IPS-20b (cell line): ENCODE measurements around the gene YARS1.
"Not testable (repeated sequence)": the region's sequence is repeated elsewhere in the genome, so short reads cannot be mapped to it uniquely, and the experiment has no call there.

Experiments used
- H3K27ac ChIP-seq: one replicate; pipeline ENCODE4 v1.5.1; 2013; ENCODE audit warnings: low read length
- H3K27me3 ChIP-seq: 2 replicates; pipeline ENCODE4 v1.6.1; 2013; ENCODE audit warnings: mild to moderate bottlenecking, low read length, inconsistent platforms; ENCODE audit not compliant: insufficient read depth
- H3K36me3 ChIP-seq: 2 replicates; pipeline ENCODE4 v1.6.1; 2013; ENCODE audit warnings: low read depth, mild to moderate bottlenecking, inconsistent platforms, low read length, moderate library complexity; ENCODE audit not compliant: insufficient read depth
- H3K4me1 ChIP-seq: 2 replicates; pipeline ENCODE4 v1.6.1; 2013; ENCODE audit warnings: mild to moderate bottlenecking, control low read depth, inconsistent platforms, low read length, moderate library complexity; ENCODE audit not compliant: insufficient read depth
- H3K4me3 ChIP-seq: 2 replicates; pipeline ENCODE4 v1.5.1; 2013; ENCODE audit warnings: mild to moderate bottlenecking, low read length, inconsistent platforms
- H3K9ac ChIP-seq: 2 replicates; pipeline ENCODE4 v1.6.1; 2013; ENCODE audit warnings: low read depth, mild to moderate bottlenecking, inconsistent platforms, low read length, moderate library complexity
- H3K9me3 ChIP-seq: 2 replicates; pipeline ENCODE4 v1.6.1; 2013; ENCODE audit warnings: mild to moderate bottlenecking, low read depth, low read length, inconsistent platforms; ENCODE audit not compliant: insufficient read depth

The YARS1 gene

GRCh38 chr1:32791881-32792280, 25.3 kb downstream of the YARS1 start:
- Histone ChIP-seq H3K4me3 (no peak overlapping the region), H3K9me3 (no peaks in the 10 kb centered on the region), H3K4me1 (no peaks in the 10 kb centered on the region), H3K36me3 (peaks cover 87% of the 10 kb centered on the region), H3K9ac (no peak overlapping the region), H3K27ac (no peak overlapping the region), H3K27me3 (no peaks in the 10 kb centered on the region)

- not testable (repeated sequence) for H3K4me3 ChIP-seq, H3K9ac ChIP-seq, H3K4me1 ChIP-seq, H3K9me3 ChIP-seq, H3K27ac ChIP-seq, H3K27me3 ChIP-seq
- H3K36me3 ChIP-seq, result peaks cover 93% of the 10 kb centered on the region
Measured at GRCh38 chr1:32789356-32789755, 27.8 kb downstream of the YARS1 start.

DNA sequence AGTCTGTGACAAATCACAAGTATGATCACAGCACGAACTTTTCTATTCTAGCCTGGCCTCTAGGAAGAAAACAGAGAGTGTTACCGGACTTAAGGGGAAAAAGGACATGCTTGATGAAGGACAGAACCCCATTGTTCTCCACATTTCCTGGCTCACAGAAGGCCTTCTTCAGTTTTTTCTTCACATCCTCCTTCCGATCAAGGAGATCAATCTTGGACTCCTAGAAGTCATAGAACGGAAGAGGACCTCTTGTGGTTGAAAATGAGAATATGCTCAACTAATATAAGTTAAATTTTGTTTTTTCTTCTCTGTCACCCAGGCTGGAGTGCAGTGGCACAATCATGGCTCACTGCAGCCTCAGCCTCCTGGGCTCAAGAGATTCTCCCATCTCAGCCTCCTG, 30.3 kb downstream of the YARS1 start:
- H3K36me3 ChIP-seq, result peaks cover 95% of the 10 kb centered on the region
- H3K4me3 ChIP-seq, result no peak overlapping the region
- no peaks in the 10 kb centered on the region for H3K27me3 ChIP-seq
- no peak overlapping the region for H3K9ac ChIP-seq
- H3K9me3 ChIP-seq, result no peaks in the 10 kb centered on the region
- H3K27ac ChIP-seq, result no peak overlapping the region
- H3K4me1 ChIP-seq, result no peaks in the 10 kb centered on the region

DNA sequence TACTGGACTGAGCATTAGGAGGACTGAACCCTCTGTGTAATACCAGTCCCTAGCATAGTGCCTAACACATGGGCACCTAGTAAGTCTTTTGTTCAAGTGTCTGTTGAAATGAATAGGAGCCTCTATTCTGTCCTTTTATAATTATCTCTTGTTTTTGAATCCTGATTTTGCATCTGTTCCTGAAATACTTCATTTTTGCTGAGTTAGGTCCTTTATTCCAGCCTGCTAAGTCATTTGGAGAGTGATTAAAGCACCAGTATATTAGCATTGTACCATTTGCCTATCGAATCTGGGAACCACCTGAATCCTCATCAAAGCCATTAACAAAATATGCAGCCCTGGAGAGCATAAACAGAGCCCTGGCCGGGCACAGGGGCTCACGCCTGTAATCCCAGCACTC, 32.3 kb downstream of the YARS1 start:
- H3K4me1 ChIP-seq, result no peaks in the 10 kb centered on the region
- H3K4me3 ChIP-seq, result no peak overlapping the region
- H3K36me3 ChIP-seq, result peaks cover 97% of the 10 kb centered on the region
- no peak overlapping the region for H3K9ac ChIP-seq
- no peaks in the 10 kb centered on the region for H3K27me3 ChIP-seq
- no peak overlapping the region for H3K27ac ChIP-seq
- H3K9me3 ChIP-seq, result no peaks in the 10 kb centered on the region

DNA sequence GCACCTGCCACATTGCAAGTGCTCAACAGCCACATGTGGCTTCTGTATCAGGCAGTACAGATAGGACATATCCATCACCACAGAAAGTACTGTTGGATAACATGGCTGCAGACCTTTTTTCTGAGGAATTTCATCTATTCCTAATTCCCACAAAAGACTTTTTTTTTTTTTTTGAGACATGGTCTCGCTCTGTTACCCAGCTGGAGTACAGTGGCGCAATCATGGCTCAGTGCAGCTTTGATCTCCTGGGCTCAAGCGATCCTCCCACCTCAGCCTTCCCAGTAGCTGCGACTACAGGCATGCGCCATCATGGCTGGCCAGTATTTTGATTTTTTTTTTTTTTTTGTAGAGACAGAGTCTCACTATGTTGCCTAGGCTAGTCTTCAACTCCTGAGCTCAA, 33.3 kb downstream of the YARS1 start:
- no peaks in the 10 kb centered on the region for H3K4me1 ChIP-seq

GRCh38 chr1:32782086-32782485, 35.1 kb downstream of the YARS1 start:
- Histone ChIP-seq H3K4me3 (no peak overlapping the region), H3K9ac (no peak overlapping the region), H3K9me3 (no peaks in the 10 kb centered on the region), H3K27ac (no peak overlapping the region), H3K4me1 (no peaks in the 10 kb centered on the region), H3K36me3 (peaks cover 97% of the 10 kb centered on the region), H3K27me3 (no peaks in the 10 kb centered on the region)

More for the DNA sequence above, 33.3 kb downstream of the YARS1 start:
- Histone ChIP-seq H3K27ac (no peak overlapping the region), H3K27me3 (no peaks in the 10 kb centered on the region), H3K9me3 (no peaks in the 10 kb centered on the region), H3K9ac (no peak overlapping the region), H3K4me3 (no peak overlapping the region), H3K36me3 (peaks cover 97% of the 10 kb centered on the region)

DNA sequence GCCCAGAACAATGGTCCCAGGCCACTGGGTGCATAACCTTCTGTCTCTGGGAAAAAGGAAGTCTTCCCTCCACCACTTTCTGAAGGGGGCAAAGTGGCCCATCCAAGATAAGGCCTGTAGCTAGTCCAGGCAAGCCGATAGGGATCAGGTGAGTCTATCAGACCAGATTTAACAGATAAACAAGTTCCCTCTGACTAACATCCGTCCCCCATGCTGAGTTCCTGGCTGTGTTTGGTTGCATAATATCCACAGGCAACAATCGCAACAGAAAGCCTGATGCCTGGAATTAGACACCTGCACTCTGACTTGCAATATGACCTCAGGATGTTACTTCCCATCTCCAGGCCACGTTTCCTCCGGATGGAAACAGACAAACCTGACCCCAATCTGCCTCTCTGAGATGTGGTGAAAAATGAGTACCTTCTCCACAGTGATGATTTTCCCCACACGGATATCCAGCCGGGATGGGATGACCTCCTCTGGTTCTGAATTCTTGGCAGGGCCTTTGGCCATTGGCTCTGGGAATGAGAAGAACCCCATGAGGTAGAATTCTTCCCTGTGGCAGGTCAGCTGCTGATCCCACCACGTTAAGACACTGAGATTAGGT, 36.4 kb downstream of the YARS1 start:
- no peaks in the 10 kb centered on the region for H3K4me1 ChIP-seq
- H3K36me3 ChIP-seq, result peaks cover 93% of the 10 kb centered on the region
- no peak overlapping the region for H3K27ac ChIP-seq
- H3K4me3 ChIP-seq, result no peak overlapping the region
- no peaks in the 10 kb centered on the region for H3K27me3 ChIP-seq
- no peaks in the 10 kb centered on the region for H3K9me3 ChIP-seq
- no peak overlapping the region for H3K9ac ChIP-seq

DNA sequence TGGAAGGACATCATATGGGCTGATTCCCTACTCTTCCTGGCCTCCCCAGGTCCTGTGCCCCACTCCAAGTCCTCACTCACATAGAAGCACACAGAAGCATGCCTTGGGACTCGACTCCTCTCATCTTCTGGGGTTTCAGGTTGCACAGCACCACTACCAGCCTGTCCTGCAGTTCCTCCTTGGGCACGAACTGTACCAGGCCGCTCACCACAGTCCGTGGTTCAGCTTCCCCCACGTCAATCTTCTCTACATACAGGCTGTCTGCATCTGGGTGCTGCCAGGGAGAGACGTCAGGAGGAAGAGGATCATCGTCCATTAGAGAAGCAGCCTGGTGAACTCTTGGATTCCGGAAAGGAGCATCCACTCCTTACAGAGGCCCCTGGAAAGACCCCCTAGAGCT, 37.2 kb downstream of the YARS1 start:
- Histone ChIP-seq H3K27me3 (no peaks in the 10 kb centered on the region), H3K36me3 (peaks cover 94% of the 10 kb centered on the region), H3K4me1 (no peaks in the 10 kb centered on the region), H3K4me3 (no peak overlapping the region), H3K9me3 (no peaks in the 10 kb centered on the region), H3K9ac (no peak overlapping the region), H3K27ac (no peak overlapping the region)

GRCh38 chr1:32779242-32779641, 37.9 kb downstream of the YARS1 start:
- Histone ChIP-seq H3K4me3 (no peak overlapping the region), H3K27ac (no peak overlapping the region), H3K9me3 (no peaks in the 10 kb centered on the region), H3K27me3 (no peaks in the 10 kb centered on the region), H3K4me1 (no peaks in the 10 kb centered on the region), H3K36me3 (peaks cover 93% of the 10 kb centered on the region), H3K9ac (no peak overlapping the region)

- no peaks in the 10 kb centered on the region for H3K27me3 ChIP-seq
- no peaks in the 10 kb centered on the region for H3K4me1 ChIP-seq
- H3K36me3 ChIP-seq, result peaks cover 71% of the 10 kb centered on the region
- no peak overlapping the region for H3K27ac ChIP-seq
- no peak overlapping the region for H3K4me3 ChIP-seq
- H3K9ac ChIP-seq, result no peak overlapping the region
- H3K9me3 ChIP-seq, result no peaks in the 10 kb centered on the region
Measured at GRCh38 chr1:32775640-32776337, 41.4 kb downstream of the YARS1 start.

GRCh38 chr1:32774950-32775634, 42.1 kb downstream of the YARS1 start:
- no peak overlapping the region for H3K9ac ChIP-seq
- no peaks in the 10 kb centered on the region for H3K4me1 ChIP-seq
- no peaks in the 10 kb centered on the region for H3K9me3 ChIP-seq
- no peaks in the 10 kb centered on the region for H3K27me3 ChIP-seq
- H3K27ac ChIP-seq, result no peak overlapping the region
- no peak overlapping the region for H3K4me3 ChIP-seq
- peaks cover 68% of the 10 kb centered on the region for H3K36me3 ChIP-seq

DNA sequence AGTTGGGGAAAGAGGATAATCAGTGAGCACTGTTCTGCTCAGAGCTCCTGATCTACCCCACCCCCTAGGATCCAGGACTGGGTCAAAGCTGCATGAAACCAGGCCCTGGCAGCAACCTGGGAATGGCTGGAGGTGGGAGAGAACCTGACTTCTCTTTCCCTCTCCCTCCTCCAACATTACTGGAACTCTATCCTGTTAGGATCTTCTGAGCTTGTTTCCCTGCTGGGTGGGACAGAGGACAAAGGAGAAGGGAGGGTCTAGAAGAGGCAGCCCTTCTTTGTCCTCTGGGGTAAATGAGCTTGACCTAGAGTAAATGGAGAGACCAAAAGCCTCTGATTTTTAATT, 42.7 kb downstream of the YARS1 start:
- Histone ChIP-seq H3K4me3 (no peak overlapping the region), H3K27me3 (no peaks in the 10 kb centered on the region), H3K9ac (no peak overlapping the region), H3K36me3 (peaks cover 67% of the 10 kb centered on the region), H3K9me3 (no peaks in the 10 kb centered on the region), H3K27ac (no peak overlapping the region), H3K4me1 (no peaks in the 10 kb centered on the region)
